DOHH2 (cell line): ENCODE data around the gene EPB41L4B.

ENCODE experiments used
- H3F3A ChIP-seq: fragments of 200-600 bp; sonication (generic), shearing (Covaris generic); 2 replicates; pipeline ENCODE4 v1.6.0; 2016; ENCODE audit warnings: antibody characterized with exemption, mild to moderate bottlenecking; ENCODE audit not compliant: control insufficient read depth, insufficient read depth
- H3K27ac ChIP-seq: fragments of 200-600 bp; sonication (generic); 2 replicates; pipeline ENCODE4 v1.5.1; 2014; ENCODE audit warnings: low read depth, mild to moderate bottlenecking, low read length, moderate library complexity
- H3K27me3 ChIP-seq: fragments of 200-600 bp; sonication (generic); 2 replicates; pipeline ENCODE4 v1.6.1; 2014; ENCODE audit warnings: mild to moderate bottlenecking, low read length, mixed read lengths; ENCODE audit not compliant: control insufficient read depth
- H3K36me3 ChIP-seq: fragments of 200-600 bp; sonication (generic); 2 replicates; pipeline ENCODE4 v1.6.1; 2014; ENCODE audit warnings: mild to moderate bottlenecking, low read length, moderate library complexity, mixed read lengths; ENCODE audit not compliant: control insufficient read depth
- H3K4me1 ChIP-seq: fragments of 200-600 bp; sonication (generic); 2 replicates; pipeline ENCODE4 v1.6.1; 2014; ENCODE audit warnings: mild to moderate bottlenecking, low read length, mixed read lengths; ENCODE audit not compliant: control insufficient read depth
- H3K4me2 ChIP-seq: fragments of 200-600 bp; sonication (generic); 2 replicates; pipeline ENCODE4 v1.6.0; 2014; ENCODE audit warnings: mild to moderate bottlenecking, low read length, moderate library complexity
- H3K4me3 ChIP-seq: fragments of 200-600 bp; sonication (generic); 2 replicates; pipeline ENCODE4 v1.5.1; 2014; ENCODE audit warnings: mild to moderate bottlenecking, low read length, mixed read lengths
- H3K79me2 ChIP-seq: fragments of 200-600 bp; sonication (generic); 2 replicates; pipeline ENCODE4 v1.6.1; 2014; ENCODE audit warnings: mild to moderate bottlenecking, low read length, mixed read lengths; ENCODE audit not compliant: control insufficient read depth
- H3K9me2 ChIP-seq: fragments of 200-600 bp; sonication (generic); replicated peaks from 2 replicates; pipeline ENCODE4 v1.6.1; 2014; ENCODE audit warnings: mild to moderate bottlenecking, low read length, mixed read lengths; ENCODE audit not compliant: control insufficient read depth
- H3K9me3 ChIP-seq: fragments of 200-600 bp; sonication (generic); 2 replicates; pipeline ENCODE4 v1.6.1; 2014; ENCODE audit warnings: antibody characterized with exemption, low read length, mixed read lengths; ENCODE audit not compliant: control insufficient read depth, insufficient read depth
- H4K20me1 ChIP-seq: fragments of 200-600 bp; sonication (generic); 2 replicates; pipeline ENCODE4 v1.6.0; 2014; ENCODE audit warnings: low read depth, mild to moderate bottlenecking, antibody characterized with exemption, low read length, moderate library complexity; ENCODE audit not compliant: control insufficient read depth, insufficient read depth
- CTCF ChIP-seq: fragments of 200-600 bp; sonication (generic); IDR thresholded peaks from one replicate; pipeline ENCODE4 v1.5.1; 2014; ENCODE audit warnings: antibody characterized with exemption, mild to moderate bottlenecking, low read depth, low read length; ENCODE audit not compliant: poor library complexity, severe bottlenecking
- EZH2phosphoT487 ChIP-seq: fragments of 200-600 bp; sonication (generic); IDR thresholded peaks from 2 replicates; pipeline ENCODE4 v1.6.1; 2017; ENCODE audit warnings: borderline replicate concordance, mild to moderate bottlenecking, antibody characterized with exemption, low read length, moderate library complexity, mixed read lengths

The EPB41L4B gene

GRCh38 chr9:109138421-109138820, 182.4 kb downstream of the EPB41L4B start:
- no peak for TF ChIP-seq CTCF
- TF ChIP-seq EZH2phosphoT487: no peak
- H3F3A ChIP-seq: no peaks in the 10 kb centered on the region
- H3K4me2 ChIP-seq: no peak overlapping the region
- H4K20me1 ChIP-seq: no peaks in the 10 kb centered on the region
- no peaks in the 10 kb centered on the region for H3K9me3 ChIP-seq
- peaks cover 13% of the 10 kb centered on the region for H3K27me3 ChIP-seq
- H3K79me2 ChIP-seq: no peaks in the 10 kb centered on the region
- no peaks in the 10 kb centered on the region for H3K36me3 ChIP-seq
- no peak overlapping the region for H3K27ac ChIP-seq
- no peaks in the 10 kb centered on the region for H3K9me2 ChIP-seq
- H3K4me3 ChIP-seq: no peak overlapping the region
- no peaks in the 10 kb centered on the region for H3K4me1 ChIP-seq

GRCh38 chr9:109134167-109134578, 186.7 kb downstream of the EPB41L4B start:
- Histone ChIP-seq H3F3A (no peaks in the 10 kb centered on the region), H3K4me2 (no peak overlapping the region), H3K9me3 (no peaks in the 10 kb centered on the region), H3K36me3 (no peaks in the 10 kb centered on the region), H3K27me3 (peaks cover 13% of the 10 kb centered on the region), H3K4me3 (no peak overlapping the region), H4K20me1 (no peaks in the 10 kb centered on the region), H3K79me2 (no peaks in the 10 kb centered on the region), H3K4me1 (no peaks in the 10 kb centered on the region), H3K9me2 (no peaks in the 10 kb centered on the region), H3K27ac (no peak overlapping the region)
- TF ChIP-seq EZH2phosphoT487 (no peak), CTCF (no peak)

GRCh38 chr9:109133533-109133932, 187.3 kb downstream of the EPB41L4B start:
- no peaks in the 10 kb centered on the region for H3K9me2 ChIP-seq
- H3K4me1 ChIP-seq: no peaks in the 10 kb centered on the region
- no peaks in the 10 kb centered on the region for H3K36me3 ChIP-seq
- no peak overlapping the region for H3K4me2 ChIP-seq
- H3K27me3 ChIP-seq: peaks cover 13% of the 10 kb centered on the region
- H3F3A ChIP-seq: no peaks in the 10 kb centered on the region
- no peak overlapping the region for H3K4me3 ChIP-seq
- H3K27ac ChIP-seq: no peak overlapping the region
- no peak for TF ChIP-seq EZH2phosphoT487
- TF ChIP-seq CTCF: no peak
- H4K20me1 ChIP-seq: no peaks in the 10 kb centered on the region
- no peaks in the 10 kb centered on the region for H3K79me2 ChIP-seq
- no peaks in the 10 kb centered on the region for H3K9me3 ChIP-seq

- no peak overlapping the region for H3K27ac ChIP-seq
- H3F3A ChIP-seq: no peaks in the 10 kb centered on the region
- no peaks in the 10 kb centered on the region for H3K79me2 ChIP-seq
- no peaks in the 10 kb centered on the region for H4K20me1 ChIP-seq
- peaks cover 8% of the 10 kb centered on the region; the same call in 1 of the 2 replicates for H3K27me3 ChIP-seq
- TF ChIP-seq CTCF (no peak), EZH2phosphoT487 (no peak)
- no peaks in the 10 kb centered on the region for H3K9me3 ChIP-seq
- H3K4me1 ChIP-seq: no peaks in the 10 kb centered on the region
- H3K36me3 ChIP-seq: no peaks in the 10 kb centered on the region
- no peak overlapping the region for H3K4me3 ChIP-seq
- no peaks in the 10 kb centered on the region for H3K9me2 ChIP-seq
- no peak overlapping the region for H3K4me2 ChIP-seq
Observed at GRCh38 chr9:109132567-109133021, 188.3 kb downstream of the EPB41L4B start.
